T-helper 2 cell treated with Interferon-gamma antibody and Interleukin-4, amounts not matched to agents 5 μg/mL and 100 μg/mL, for 36 hours (primary cell): Measurements from ENCODE around the gene ABCG5.

Experiments used
- DNase-seq: peaks from one replicate; pipeline ENCODE4 v3.0.0; 2021; ENCODE audit warnings: low spot score
- H3K27ac Mint-ChIP-seq: one replicate; pipeline ENCODE4 v1.8.0; 2021; ENCODE audit warnings: mild to moderate bottlenecking, mixed read lengths
- H3K27me3 Mint-ChIP-seq: one replicate; pipeline ENCODE4 v1.8.0; 2021; ENCODE audit warnings: low read depth, mixed read lengths
- H3K36me3 Mint-ChIP-seq: one replicate; pipeline ENCODE4 v1.8.0; 2021; ENCODE audit warnings: low read depth, mixed read lengths
- H3K4me1 Mint-ChIP-seq: one replicate; pipeline ENCODE4 v1.8.0; 2021; ENCODE audit warnings: low read depth, mixed read lengths
- H3K4me3 Mint-ChIP-seq: one replicate; pipeline ENCODE4 v1.8.0; 2022; ENCODE audit warnings: mild to moderate bottlenecking, moderate library complexity, mixed read lengths
- H3K9me3 Mint-ChIP-seq: one replicate; pipeline ENCODE4 v1.8.0; 2021; ENCODE audit warnings: mixed read lengths

Gene ABCG5

DNA sequence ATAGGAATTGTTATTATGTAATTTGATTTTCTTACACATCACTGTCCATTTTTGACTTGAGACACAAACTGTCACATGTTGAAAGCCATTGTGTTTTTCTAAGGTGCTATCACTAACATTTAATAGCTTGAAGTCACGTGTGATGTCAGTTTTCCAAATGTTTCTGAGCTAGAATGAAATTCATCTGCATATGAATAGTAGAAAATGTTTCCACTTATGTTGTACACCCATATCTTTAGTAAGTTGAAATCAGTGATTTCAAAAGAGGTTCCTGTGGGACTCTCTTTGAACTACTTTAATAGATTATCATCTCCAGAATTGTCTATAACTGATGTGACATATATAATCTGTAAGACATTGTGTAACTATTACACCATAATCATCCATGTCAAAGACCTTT is 27.8 kb downstream of the ABCG5 start:
- no peak for DNase-seq
- Mint-ChIP-seq H3K4me3 (no peak overlapping the region), H3K4me1 (peaks cover 4% of the 10 kb centered on the region), H3K27me3 (no peaks in the 10 kb centered on the region), H3K27ac (no peak overlapping the region), H3K36me3 (no peaks in the 10 kb centered on the region), H3K9me3 (no peaks in the 10 kb centered on the region)

DNA sequence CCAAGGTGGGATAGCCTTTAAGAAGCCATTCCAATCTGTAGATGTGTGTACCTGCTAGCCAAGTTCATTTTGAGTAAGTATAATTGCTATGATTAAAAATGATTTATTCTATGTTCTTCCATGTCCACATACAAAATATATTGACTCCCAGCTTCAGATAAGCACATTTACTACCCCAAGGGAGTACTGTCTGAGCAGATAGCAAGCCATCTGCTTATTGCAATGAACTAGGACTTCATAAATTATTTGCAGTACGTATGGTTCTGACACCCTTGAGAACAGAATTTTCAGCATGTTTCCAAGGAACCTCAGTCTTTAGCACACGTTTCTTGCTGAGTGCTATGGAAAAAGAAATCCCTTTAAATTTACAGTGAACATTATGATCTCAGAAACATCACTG is 28.2 kb downstream of the ABCG5 start:
- Mint-ChIP-seq H3K9me3 (no peaks in the 10 kb centered on the region), H3K27me3 (no peaks in the 10 kb centered on the region), H3K36me3 (no peaks in the 10 kb centered on the region), H3K4me1 (peaks cover 4% of the 10 kb centered on the region), H3K4me3 (no peak overlapping the region), H3K27ac (no peak overlapping the region)
- no peak for DNase-seq

DNA sequence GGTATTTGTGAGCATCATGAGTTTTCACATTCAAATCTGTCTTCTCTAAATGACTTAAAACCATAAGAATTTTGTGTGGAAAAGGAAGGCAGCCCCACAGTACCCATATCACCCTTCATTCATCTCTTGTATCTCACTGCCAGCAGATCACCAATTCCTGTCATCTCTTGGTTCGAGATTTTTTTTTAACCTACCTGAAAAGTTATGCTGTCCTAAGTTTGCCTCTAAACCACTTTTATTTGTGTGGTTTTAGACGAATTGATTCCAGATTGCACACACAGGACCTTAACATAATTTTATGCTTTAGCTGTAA is 32.0 kb downstream of the ABCG5 start:
- Mint-ChIP-seq H3K4me3 (no peak overlapping the region), H3K9me3 (no peaks in the 10 kb centered on the region)

DNA sequence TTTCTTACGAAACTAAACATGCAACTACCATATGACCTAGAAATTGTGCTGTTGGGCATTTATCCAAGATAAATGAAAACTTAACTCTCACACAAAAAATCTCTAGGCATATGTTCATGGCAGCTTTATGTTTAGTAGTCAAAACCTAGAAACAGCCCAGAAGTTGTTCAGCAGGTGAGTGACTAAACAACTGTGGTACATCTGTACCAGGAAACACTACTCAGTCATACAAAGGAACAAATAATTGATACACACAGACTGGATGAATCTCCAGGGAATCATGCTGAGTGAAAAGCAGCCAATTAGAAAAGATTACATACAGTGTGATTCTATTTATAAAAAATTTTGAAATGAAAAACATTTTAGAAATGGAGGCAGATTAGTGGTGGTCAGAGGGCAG is 35.5 kb downstream of the ABCG5 start:
- Mint-ChIP-seq H3K27me3 (no peaks in the 10 kb centered on the region), H3K4me3 (no peak overlapping the region), H3K9me3 (no peaks in the 10 kb centered on the region), H3K27ac (no peak overlapping the region), H3K36me3 (peaks cover 4% of the 10 kb centered on the region), H3K4me1 (peaks cover 5% of the 10 kb centered on the region)
- DNase-seq = no peak

More for the DNA sequence above, 32.0 kb downstream of the ABCG5 start:
- no peak for DNase-seq
- H3K4me1 Mint-ChIP-seq = peaks cover 2% of the 10 kb centered on the region
- no peak overlapping the region for H3K27ac Mint-ChIP-seq
- H3K27me3 Mint-ChIP-seq = no peaks in the 10 kb centered on the region
- H3K36me3 Mint-ChIP-seq = peaks cover 4% of the 10 kb centered on the region

DNA sequence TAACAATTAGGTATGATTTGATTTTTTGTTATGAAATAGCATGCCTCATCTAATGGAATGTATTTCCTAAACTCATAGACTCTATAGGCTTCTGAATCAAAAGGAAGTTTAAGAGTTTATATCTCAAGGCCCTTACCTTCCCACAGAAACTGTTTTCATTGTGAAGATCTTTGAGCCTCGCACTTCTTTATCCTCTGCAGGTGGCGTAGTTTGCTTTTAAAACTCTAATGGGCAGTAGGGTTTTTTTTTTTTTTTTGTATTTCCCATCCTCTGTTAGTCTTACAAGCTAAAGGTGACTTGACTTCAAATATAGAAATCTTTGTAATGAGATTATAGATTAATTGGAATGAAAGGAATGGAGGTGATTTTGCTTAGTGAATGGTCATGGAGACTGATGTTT is 36.5 kb downstream of the ABCG5 start:
- DNase-seq = no peak
- Mint-ChIP-seq H3K27me3 (no peaks in the 10 kb centered on the region), H3K9me3 (no peaks in the 10 kb centered on the region), H3K4me3 (no peak overlapping the region), H3K27ac (no peak overlapping the region), H3K36me3 (peaks cover 4% of the 10 kb centered on the region), H3K4me1 (peaks cover 5% of the 10 kb centered on the region)

DNA sequence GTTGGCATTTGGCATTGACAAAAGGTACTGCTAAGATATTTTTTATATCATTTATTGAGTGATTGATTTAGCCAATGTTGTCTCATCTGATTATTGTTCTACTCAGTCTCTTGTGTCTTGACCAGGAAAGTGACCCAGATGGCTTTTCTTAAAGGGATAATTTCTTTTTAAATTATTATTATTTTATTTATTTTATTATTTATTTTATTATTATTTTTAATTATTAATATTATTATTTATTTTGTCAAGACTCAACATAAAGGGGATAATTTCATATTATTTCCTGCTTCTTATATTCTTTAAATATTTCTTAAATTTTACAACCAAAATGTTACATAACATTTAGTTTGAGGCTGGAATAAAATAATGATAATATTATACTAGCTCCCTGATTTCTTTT is 37.7 kb downstream of the ABCG5 start:
- Mint-ChIP-seq H3K27ac (no peak overlapping the region), H3K9me3 (no peaks in the 10 kb centered on the region), H3K4me1 (peaks cover 5% of the 10 kb centered on the region), H3K4me3 (no peak overlapping the region), H3K36me3 (peaks cover 4% of the 10 kb centered on the region), H3K27me3 (no peaks in the 10 kb centered on the region)
- DNase-seq = no peak

DNA sequence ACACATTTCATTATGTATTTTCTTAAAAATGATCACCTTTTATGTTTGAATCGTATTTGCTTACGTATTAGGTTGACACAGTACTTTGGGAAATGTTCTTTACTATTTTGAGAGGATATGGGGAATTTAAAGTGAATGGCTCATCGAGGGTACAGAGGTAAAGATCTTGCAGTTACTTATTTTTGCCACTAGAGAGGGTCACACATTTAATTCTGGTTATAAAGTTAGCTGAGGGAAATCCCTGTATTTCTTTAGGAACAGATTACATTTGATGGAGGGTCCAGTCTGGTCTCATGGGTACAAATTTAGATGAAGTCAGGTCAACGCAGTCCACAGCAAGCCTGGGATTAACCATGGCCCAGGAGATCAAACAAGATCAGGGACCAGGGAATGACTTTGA is 40.3 kb downstream of the ABCG5 start:
- no peak for DNase-seq
- Mint-ChIP-seq H3K9me3 (no peaks in the 10 kb centered on the region), H3K27me3 (no peaks in the 10 kb centered on the region), H3K27ac (no peak overlapping the region), H3K36me3 (no peaks in the 10 kb centered on the region), H3K4me3 (no peak overlapping the region), H3K4me1 (peaks cover 5% of the 10 kb centered on the region)

DNA sequence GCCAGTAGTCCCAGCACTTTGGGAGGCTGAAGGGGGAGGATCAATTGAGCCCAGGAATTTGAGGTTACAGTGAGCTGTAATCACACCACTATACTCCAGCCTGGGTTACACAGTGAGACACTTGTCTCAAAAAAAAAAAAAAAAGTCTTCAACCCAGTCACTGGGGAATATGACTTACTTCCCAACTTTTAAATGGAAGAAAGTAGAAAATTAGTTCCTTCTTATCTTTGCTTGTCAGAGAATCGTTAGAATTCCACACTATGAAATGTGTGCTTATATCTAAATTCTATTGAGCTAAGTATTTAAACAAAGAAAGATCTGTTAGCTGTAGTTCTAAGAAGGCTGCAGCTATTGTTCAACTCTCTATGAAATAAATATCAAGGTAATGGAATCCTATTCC is 42.4 kb downstream of the ABCG5 start:
- Mint-ChIP-seq H3K4me3 (no peak overlapping the region), H3K36me3 (peaks cover 1% of the 10 kb centered on the region), H3K27me3 (no peaks in the 10 kb centered on the region), H3K4me1 (peaks cover 4% of the 10 kb centered on the region), H3K27ac (no peak overlapping the region), H3K9me3 (no peaks in the 10 kb centered on the region)
- no peak for DNase-seq

DNA sequence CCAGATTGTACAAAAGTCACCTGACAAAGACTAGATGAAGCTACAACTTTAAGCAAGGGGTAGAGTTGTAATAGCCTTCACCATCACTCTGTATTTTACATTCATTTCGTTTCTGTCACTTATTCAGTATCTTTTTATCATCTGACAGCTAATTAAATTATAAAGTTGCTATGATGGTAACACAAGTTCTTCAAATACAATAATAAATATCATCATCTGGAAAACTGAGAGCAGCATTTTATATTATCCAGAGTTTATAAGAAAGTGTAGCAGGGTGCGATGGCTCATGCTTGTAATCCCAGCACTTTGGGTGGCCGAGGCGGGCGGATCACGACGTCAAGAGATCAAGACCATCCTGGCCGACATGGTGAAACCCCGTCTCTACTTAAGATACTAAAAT is 43.7 kb downstream of the ABCG5 start:
- no peak for DNase-seq
- no peak overlapping the region for H3K4me3 Mint-ChIP-seq
- H3K27me3 Mint-ChIP-seq = no peaks in the 10 kb centered on the region
- no peaks in the 10 kb centered on the region for H3K9me3 Mint-ChIP-seq
- H3K36me3 Mint-ChIP-seq = peaks cover 4% of the 10 kb centered on the region
- H3K27ac Mint-ChIP-seq = no peak overlapping the region
- peaks cover 4% of the 10 kb centered on the region for H3K4me1 Mint-ChIP-seq

DNA sequence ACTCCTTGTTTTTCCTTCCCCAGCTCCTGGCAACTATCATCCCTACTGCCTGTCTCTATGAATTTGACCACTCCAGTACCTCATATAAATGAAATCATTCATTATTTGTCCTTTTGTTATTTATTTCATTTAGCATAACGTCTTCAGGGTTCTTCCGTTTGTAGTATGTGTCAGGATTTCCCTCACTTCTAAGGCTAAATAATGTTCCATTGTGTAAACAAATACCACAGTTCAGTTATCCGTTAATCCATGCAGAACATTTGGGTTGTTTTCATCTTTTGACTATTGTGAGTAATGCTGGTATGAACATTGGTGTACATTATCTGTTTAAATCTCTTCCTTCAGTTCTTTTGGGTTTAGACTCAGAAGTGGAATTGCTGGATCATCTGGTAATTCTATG is 46.0 kb downstream of the ABCG5 start:
- Mint-ChIP-seq H3K36me3 (peaks cover 4% of the 10 kb centered on the region), H3K4me1 (no peaks in the 10 kb centered on the region), H3K9me3 (no peaks in the 10 kb centered on the region), H3K27ac (no peak overlapping the region), H3K4me3 (no peak overlapping the region), H3K27me3 (no peaks in the 10 kb centered on the region)
- DNase-seq = no peak

DNA sequence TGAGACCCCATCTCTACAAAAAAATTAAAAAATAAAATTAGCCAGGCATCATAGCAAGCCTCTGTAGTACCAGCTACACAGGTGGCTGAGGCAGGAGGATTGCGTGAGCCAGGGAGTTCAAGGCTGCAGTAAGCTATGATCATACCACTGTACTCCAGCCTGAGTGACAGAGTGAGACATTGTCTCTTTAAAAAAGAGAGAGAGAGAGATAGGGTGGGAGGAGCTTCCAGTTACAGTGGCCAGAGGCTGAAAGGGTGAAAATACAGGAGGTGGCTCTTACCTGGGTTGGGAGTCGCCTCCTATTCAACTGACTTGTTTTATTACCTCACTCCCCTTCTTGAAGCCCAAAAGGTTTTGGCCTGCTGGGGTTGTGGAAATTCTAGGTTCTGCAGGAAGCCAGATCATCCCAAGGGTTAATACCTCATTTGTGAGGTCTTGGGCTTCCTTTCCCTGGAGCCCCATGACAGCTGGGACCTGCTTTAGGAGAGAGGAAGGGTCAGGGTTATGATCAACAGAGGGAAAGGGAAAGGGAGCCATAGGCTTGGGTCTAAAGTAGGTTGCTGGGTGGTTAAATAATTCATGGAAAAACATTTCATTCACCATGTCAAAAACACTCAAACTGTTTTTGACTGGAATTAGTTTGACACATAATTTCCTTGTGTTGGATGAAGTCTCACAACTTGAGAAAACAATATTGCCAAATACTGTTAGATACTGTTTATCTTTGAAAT is 47.4 kb downstream of the ABCG5 start:
- H3K4me1 Mint-ChIP-seq = no peaks in the 10 kb centered on the region
- no peak for DNase-seq
- H3K27ac Mint-ChIP-seq = no peak overlapping the region
- H3K9me3 Mint-ChIP-seq = no peaks in the 10 kb centered on the region
- H3K36me3 Mint-ChIP-seq = peaks cover 4% of the 10 kb centered on the region
- H3K4me3 Mint-ChIP-seq = no peak overlapping the region
- H3K27me3 Mint-ChIP-seq = no peaks in the 10 kb centered on the region

DNA sequence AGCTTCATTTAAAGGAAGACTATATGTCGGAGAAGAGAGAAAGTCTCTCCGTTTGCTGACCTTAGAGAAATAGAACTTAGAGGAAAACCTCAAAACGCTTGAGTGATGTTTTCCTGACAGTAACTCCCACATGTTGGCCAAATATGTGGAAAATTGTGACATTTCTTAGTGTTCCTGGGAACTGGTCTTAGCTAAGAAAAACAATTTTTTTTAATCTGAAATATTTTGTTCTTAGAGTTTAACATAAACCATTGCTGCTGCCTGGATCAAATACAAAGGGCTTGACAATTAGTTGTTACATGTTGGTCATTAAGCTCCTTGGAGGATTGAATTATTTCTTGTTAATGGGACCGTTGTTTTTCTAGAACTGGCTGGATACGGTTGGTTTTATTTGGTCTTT is 48.5 kb downstream of the ABCG5 start:
- DNase-seq = no peak
- H3K27me3 Mint-ChIP-seq = no peaks in the 10 kb centered on the region
- H3K9me3 Mint-ChIP-seq = no peaks in the 10 kb centered on the region
- H3K4me3 Mint-ChIP-seq = no peak overlapping the region
- H3K4me1 Mint-ChIP-seq = no peaks in the 10 kb centered on the region
- H3K36me3 Mint-ChIP-seq = peaks cover 4% of the 10 kb centered on the region
- H3K27ac Mint-ChIP-seq = no peak overlapping the region

DNA sequence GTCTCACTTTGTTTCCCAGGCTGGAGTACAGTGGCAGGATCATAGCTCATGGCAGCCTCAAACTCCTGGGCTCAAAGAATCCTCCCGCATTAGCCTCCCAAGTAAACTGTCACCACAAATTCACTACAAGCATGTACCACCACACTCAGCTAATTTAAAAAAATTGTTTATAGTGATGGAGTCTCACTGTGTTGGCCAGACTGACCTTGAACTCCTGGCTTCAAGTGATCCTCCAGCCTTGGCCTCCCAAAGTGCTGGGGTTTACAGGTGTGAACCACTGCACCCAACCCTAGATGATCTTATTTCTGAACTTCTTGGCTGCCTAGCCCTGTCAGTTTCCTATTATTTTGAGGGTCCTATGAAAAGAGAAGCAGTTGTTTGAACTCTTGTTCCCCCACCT is 50.0 kb downstream of the ABCG5 start:
- peaks cover 8% of the 10 kb centered on the region for H3K36me3 Mint-ChIP-seq
- H3K4me1 Mint-ChIP-seq = no peaks in the 10 kb centered on the region
- DNase-seq = no peak
- no peaks in the 10 kb centered on the region for H3K9me3 Mint-ChIP-seq
- H3K4me3 Mint-ChIP-seq = no peak overlapping the region
- no peak overlapping the region for H3K27ac Mint-ChIP-seq
- no peaks in the 10 kb centered on the region for H3K27me3 Mint-ChIP-seq

DNA sequence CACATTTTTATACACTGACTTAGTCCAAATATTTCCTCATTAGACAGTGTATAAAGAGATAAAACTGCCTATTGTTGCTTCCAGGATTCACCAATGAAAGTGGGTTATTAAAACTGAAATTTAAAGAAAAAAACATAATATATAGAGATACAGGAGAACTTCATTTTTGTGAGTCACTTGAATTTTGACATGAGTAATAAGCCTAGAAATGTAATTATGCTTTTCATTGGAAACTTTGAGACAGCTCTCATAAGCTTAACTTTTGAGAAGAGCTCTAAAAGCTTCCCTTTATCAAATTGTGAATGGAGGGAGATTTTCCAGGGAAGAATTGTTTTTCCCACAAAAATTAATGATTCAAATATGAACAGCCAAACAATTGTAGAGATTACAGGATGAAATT is 50.7 kb downstream of the ABCG5 start:
- Mint-ChIP-seq H3K4me1 (no peaks in the 10 kb centered on the region), H3K27me3 (no peaks in the 10 kb centered on the region), H3K36me3 (peaks cover 8% of the 10 kb centered on the region), H3K27ac (no peak overlapping the region), H3K9me3 (no peaks in the 10 kb centered on the region), H3K4me3 (no peak overlapping the region)
- DNase-seq = no peak

DNA sequence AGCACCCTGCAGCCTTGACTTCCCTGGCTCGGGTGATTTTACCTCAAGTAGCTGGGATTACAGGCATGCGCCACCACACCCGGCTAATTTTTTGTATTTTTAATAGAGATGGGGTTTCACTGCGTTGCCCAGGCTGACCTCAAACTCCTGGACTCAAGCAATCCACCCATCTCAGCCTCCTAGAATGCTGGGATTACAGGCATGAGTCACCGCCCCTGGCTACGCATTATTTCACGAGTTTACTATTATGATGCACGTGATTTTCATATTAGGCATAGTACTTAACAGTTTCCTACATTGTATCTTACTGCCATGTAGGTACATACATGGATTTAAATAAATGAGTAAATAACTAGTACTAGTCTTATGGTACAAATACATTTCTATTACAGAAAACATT is 60.4 kb downstream of the ABCG5 start:
- no peak for DNase-seq
- H3K27ac Mint-ChIP-seq = no peak overlapping the region
- no peaks in the 10 kb centered on the region for H3K27me3 Mint-ChIP-seq
- H3K9me3 Mint-ChIP-seq = no peaks in the 10 kb centered on the region
- H3K4me1 Mint-ChIP-seq = peaks cover 19% of the 10 kb centered on the region
- H3K4me3 Mint-ChIP-seq = no peak overlapping the region
- H3K36me3 Mint-ChIP-seq = peaks cover 3% of the 10 kb centered on the region
